PC-3 (cell line): ENCODE data around the gene PTBP1. TPM values are rescaled to one million over a fixed set of nuclear protein-coding genes. Genes with fewer than 3 reads are reported as not detected.

Source experiments
- ATAC-seq: fragments of 200-7000 bp; cut with Tn5 transposase; 2 replicates; pipeline ENCODE4 v1.9.1; 2020; ENCODE audit warnings: mild to moderate bottlenecking, moderate library complexity
- BruUV-seq: library from RNA; stranded (reverse); fragments of 400-500 nt; replicated peaks from 2 replicates; lab custom pipeline; 2021; lab: Mats Ljungman, UMichigan
- CTCF ChIA-PET: fragments of 300-600 bp; sonication (Branson Sonifier 250); formaldehyde crosslinking; loops from one replicate; lab custom pipeline; 2022; ENCODE audit warnings: antibody characterized with exemption; lab: Charles Lee
- POLR2A ChIA-PET: fragments of 300-600 bp; sonication (Branson Sonifier 250); formaldehyde crosslinking; loops from one replicate; lab custom pipeline; 2022; ENCODE audit warnings: antibody characterized with exemption; ENCODE audit not compliant: unreplicated experiment; lab: Charles Lee
- DNase-seq: peaks from one replicate; pipeline ENCODE4 v3.0.0-alpha.2; 2015
- H2AFZ ChIP-seq: fragments of 300-600 bp; sonication (generic); 2 replicates; pipeline ENCODE4 v1.6.0; 2016; ENCODE audit warnings: antibody characterized with exemption, low read length
- H3F3A ChIP-seq: fragments of 300-600 bp; sonication (generic); one replicate; pipeline ENCODE4 v1.6.0; 2017; ENCODE audit warnings: antibody characterized with exemption, low read length, control low read depth, mild to moderate bottlenecking; ENCODE audit not compliant: unreplicated experiment
- H3K27ac ChIP-seq: fragments of 300-600 bp; sonication (generic); 2 replicates; pipeline ENCODE4 v1.5.1; 2016; ENCODE audit warnings: mild to moderate bottlenecking, low read length
- H3K27me3 ChIP-seq: fragments of 300-600 bp; sonication (generic); 2 replicates; pipeline ENCODE4 v1.6.1; 2016; ENCODE audit warnings: low read length, mixed read lengths
- H3K36me3 ChIP-seq: fragments of 300-600 bp; sonication (generic); 2 replicates; pipeline ENCODE4 v1.6.1; 2016; ENCODE audit warnings: low read depth, mixed run types, low read length, mixed read lengths
- H3K4me1 ChIP-seq: fragments of 300-600 bp; sonication (generic); 2 replicates; pipeline ENCODE4 v1.5.1; 2016; ENCODE audit warnings: low read length; ENCODE audit not compliant: insufficient read depth
- H3K4me2 ChIP-seq: fragments of 300-600 bp; sonication (generic); 2 replicates; pipeline ENCODE4 v1.6.0; 2016; ENCODE audit warnings: low read length
- H3K4me3 ChIP-seq: fragments of 300-600 bp; sonication (generic); 2 replicates; pipeline ENCODE4 v1.5.1; 2016; ENCODE audit warnings: mild to moderate bottlenecking, low read length, mixed read lengths
- H3K79me2 ChIP-seq: fragments of 300-600 bp; sonication (generic); 2 replicates; pipeline ENCODE4 v1.6.1; 2017; ENCODE audit warnings: low read length, mixed read lengths
- H3K9ac ChIP-seq: fragments of 300-600 bp; sonication (generic); 2 replicates; pipeline ENCODE4 v1.6.0; 2016; ENCODE audit warnings: mild to moderate bottlenecking, low read length
- H3K9me2 ChIP-seq: fragments of 300-600 bp; sonication (generic); replicated peaks from 2 replicates; pipeline ENCODE4 v1.6.1; 2016; ENCODE audit warnings: mixed run types, low read length, mixed read lengths
- H3K9me3 ChIP-seq: fragments of 300-600 bp; sonication (generic); 2 replicates; pipeline ENCODE4 v1.6.1; 2016; ENCODE audit warnings: low read length, mixed read lengths
- H4K20me1 ChIP-seq: fragments of 300-600 bp; sonication (generic); 2 replicates; pipeline ENCODE4 v1.6.1; 2016; ENCODE audit warnings: low read length, mixed read lengths
- CTCF ChIP-seq: fragments of 300-600 bp; sonication (generic); conservative IDR thresholded peaks from 2 replicates; pipeline ENCODE4 v1.5.1; 2017; ENCODE audit warnings: antibody characterized with exemption, low read depth, mild to moderate bottlenecking, low read length
- EZH2 ChIP-seq: fragments of 300-600 bp; sonication (generic); IDR thresholded peaks from one replicate; pipeline ENCODE4 v1.6.1; 2017; ENCODE audit warnings: antibody characterized with exemption, mild to moderate bottlenecking, low read length; ENCODE audit not compliant: unreplicated experiment
- EZH2phosphoT487 ChIP-seq: fragments of 300-600 bp; sonication (generic); IDR thresholded peaks from 2 replicates; pipeline ENCODE4 v1.6.1; 2018; ENCODE audit warnings: mild to moderate bottlenecking, antibody characterized with exemption, low read length, borderline replicate concordance
- intact Hi-C: fragments of 100-400 bp; cut with micrococcal nuclease; formaldehyde crosslinking; loops from 2 replicates; pipeline ENCODE4 v1.9.0; 2023
- total RNA-seq: library from RNA; depleted of rRNA; stranded (reverse); fragments of >200 nt; gene quantifications from 2 replicates; pipeline ENCODE4 v1.2.3, GENCODE V29; 2014

PTBP1 gene
- total RNA-seq, 1 experiment from 2014 or later = 412 TPM

GRCh38 chr19:771332-771785 is 25.9 kb upstream of the PTBP1 start:
- no peak overlapping the region for H3K27ac ChIP-seq
- H3K27me3 ChIP-seq = no peaks in the 10 kb centered on the region
- no peaks in the 10 kb centered on the region for H3F3A ChIP-seq
- BruUV-seq = no TSS peak
- DNase-seq = peak; percentile 50
- no peaks in the 10 kb centered on the region for H3K36me3 ChIP-seq
- intact Hi-C loops = loop anchor here (2.0 kb wide), 1 partner anchor 59 kb away; no protein-coding TSS in a partner anchor
- no peaks in the 10 kb centered on the region for H3K9me3 ChIP-seq
- H4K20me1 ChIP-seq = no peaks in the 10 kb centered on the region
- H3K9me2 ChIP-seq = no peaks in the 10 kb centered on the region
- H3K79me2 ChIP-seq = no peaks in the 10 kb centered on the region
- ATAC-seq = peak; percentile 59
- ChIA-PET POLR2A (interaction anchor here (0.6 kb wide), 1 partner anchor 18 kb away, joined by 4 read pairs; no protein-coding TSS in a partner anchor), CTCF (no interaction called here)
- TF ChIP-seq EZH2 (no peak), CTCF (peak; percentile 36), EZH2phosphoT487 (no peak)
- no peak overlapping the region for H3K9ac ChIP-seq
- H3K4me1 ChIP-seq = no peaks in the 10 kb centered on the region
- H3K4me2 ChIP-seq = no peak overlapping the region
- H2AFZ ChIP-seq = no peak overlapping the region
- no peak overlapping the region for H3K4me3 ChIP-seq

- Histone ChIP-seq H3K9me3 (no peaks in the 10 kb centered on the region), H3K4me2 (no peak overlapping the region), H3K9me2 (no peaks in the 10 kb centered on the region), H3K4me3 (no peak overlapping the region), H2AFZ (no peak overlapping the region), H3K36me3 (no peaks in the 10 kb centered on the region), H3K27ac (no peak overlapping the region), H3K9ac (no peak overlapping the region), H3K79me2 (no peaks in the 10 kb centered on the region), H3K4me1 (no peaks in the 10 kb centered on the region), H3K27me3 (no peaks in the 10 kb centered on the region), H3F3A (no peaks in the 10 kb centered on the region), H4K20me1 (no peaks in the 10 kb centered on the region)
- intact Hi-C loops = no loop called here
- CTCF ChIA-PET = no interaction called here
- BruUV-seq = no TSS peak
- TF ChIP-seq CTCF (no peak), EZH2phosphoT487 (no peak), EZH2 (no peak)
- POLR2A ChIA-PET = no interaction called here
- ATAC-seq (no peak), DNase-seq (no peak)
Measured at GRCh38 chr19:772063-772462, 25.2 kb upstream of the PTBP1 start.

GRCh38 chr19:772730-773436 is 24.4 kb upstream of the PTBP1 start:
- Histone ChIP-seq H3K4me1 (no peaks in the 10 kb centered on the region), H3K36me3 (no peaks in the 10 kb centered on the region), H2AFZ (no peak overlapping the region), H3K9ac (no peak overlapping the region), H3K9me3 (no peaks in the 10 kb centered on the region), H3K27ac (no peak overlapping the region), H3K4me3 (no peak overlapping the region), H4K20me1 (no peaks in the 10 kb centered on the region), H3F3A (no peaks in the 10 kb centered on the region), H3K9me2 (no peaks in the 10 kb centered on the region), H3K4me2 (no peak overlapping the region), H3K27me3 (no peaks in the 10 kb centered on the region), H3K79me2 (no peaks in the 10 kb centered on the region)
- intact Hi-C loops = no loop called here
- BruUV-seq = no TSS peak
- ATAC-seq (peak; percentile 28; the same call in 1 of the 2 replicates), DNase-seq (no peak)
- TF ChIP-seq CTCF (no peak), EZH2 (no peak), EZH2phosphoT487 (no peak)
- ChIA-PET CTCF (no interaction called here), POLR2A (no interaction called here)
